ENCODE measurements around the gene FAM47E. TPM values are rescaled to one million over a fixed set of nuclear protein-coding genes. Genes with fewer than 3 reads are reported as not detected.

FAM47E gene
- total and polyA plus RNA-seq, 2 donors (not counting 1 experiment from before 2014, with no cell fraction given) = 0.15 to 1.3 TPM

DNA sequence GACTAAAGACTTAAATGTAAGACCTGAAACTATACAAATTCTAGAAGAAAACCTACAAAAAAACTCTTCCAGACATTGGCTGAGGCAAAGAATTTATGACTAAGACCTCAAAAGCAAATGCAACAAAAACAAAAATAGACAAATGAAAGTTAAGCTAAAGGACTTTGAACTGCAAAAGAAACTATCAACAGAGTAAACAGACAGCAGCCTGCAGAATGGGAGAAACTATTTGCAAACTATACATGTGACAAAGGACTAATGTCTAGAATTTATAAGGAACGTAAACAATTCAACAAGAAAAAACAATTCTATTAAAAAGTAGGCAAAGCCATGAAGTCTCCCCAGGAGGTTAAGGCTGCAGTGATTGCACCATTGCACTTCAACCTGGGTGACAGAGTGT is 9.1 kb downstream of the FAM47E start:
- Mint-ChIP-seq H3K4me3 (no peak overlapping the region), H3K27me3 (peaks cover 27% of the 10 kb centered on the region), H3K9me3 (ENCODE audit: insufficient read depth) (no peaks in the 10 kb centered on the region), H3K4me1 (no peaks in the 10 kb centered on the region), H3K27ac (no peak overlapping the region)
- Histone ChIP-seq H3K9me3 (ENCODE audit: control extremely low read depth in 1 of 3, control insufficient read depth in 2 of 3, insufficient read depth in 1 of 3, low read length in 2 of 3) (no peaks in the 10 kb centered on the region), H3K27ac (ENCODE audit: low read length in 2 of 2) (no peak overlapping the region), H3K4me1 (ENCODE audit: control insufficient read depth in 2 of 2, insufficient read depth in 2 of 2, low read length in 2 of 2) (no peaks in the 10 kb centered on the region), H3K9ac (ENCODE audit: low read length) (no peak overlapping the region), H3K4me3 (ENCODE audit: control extremely low read depth in 1 of 5, extremely low read depth in 1 of 5, insufficient read depth in 1 of 5, low read depth in 2 of 5, low read length in 4 of 5) (no peak overlapping the region), H3K79me2 (ENCODE audit: control insufficient read depth, insufficient read depth, low read length) (no peaks in the 10 kb centered on the region), H3K36me3 (replicated peaks in 1 of 2; ENCODE audit: control extremely low read depth in 1 of 2, control insufficient read depth in 1 of 2, extremely low read depth in 1 of 2, insufficient read depth in 2 of 2, low read length in 1 of 2) (no peaks in the 10 kb centered on the region), H3K27me3 (replicated peaks in 1 of 4; ENCODE audit: control extremely low read depth in 1 of 4, control insufficient read depth in 3 of 4, insufficient read depth in 4 of 4, low read length in 3 of 4) (peaks cover 0 to 8% (median 0%) of the 10 kb centered on the region in 4 experiments), H4K20me1 (ENCODE audit: control insufficient read depth, insufficient read depth, low read length, poor library complexity, severe bottlenecking) (no peaks in the 10 kb centered on the region), H2AFZ (ENCODE audit: insufficient read depth, low read depth, low read length, poor library complexity, severe bottlenecking) (no peak overlapping the region), H3K4me2 (replicated peaks; ENCODE audit: low read depth, low read length, poor library complexity, severe bottlenecking) (no peak overlapping the region)
- CTCF ChIA-PET = no interaction called here
- ATAC-seq (ENCODE audit: low read depth) (no peak), DNase-seq (no peak)
- POLR2A ChIA-PET = no interaction called here
- intact Hi-C loops (cut with micrococcal nuclease) = no loop called here
- TF ChIP-seq EZH2 (IDR thresholded peaks at IDR 0.05; ENCODE audit: borderline replicate concordance, insufficient read depth, low read depth, low read length, poor library complexity, severe bottlenecking) (no peak), CTCF (IDR thresholded peaks at IDR 0.05) (no peak)
- WGBS (ENCODE audit: insufficient coverage) = no CpG with 5 or more reads among the region's 1 CpG

DNA sequence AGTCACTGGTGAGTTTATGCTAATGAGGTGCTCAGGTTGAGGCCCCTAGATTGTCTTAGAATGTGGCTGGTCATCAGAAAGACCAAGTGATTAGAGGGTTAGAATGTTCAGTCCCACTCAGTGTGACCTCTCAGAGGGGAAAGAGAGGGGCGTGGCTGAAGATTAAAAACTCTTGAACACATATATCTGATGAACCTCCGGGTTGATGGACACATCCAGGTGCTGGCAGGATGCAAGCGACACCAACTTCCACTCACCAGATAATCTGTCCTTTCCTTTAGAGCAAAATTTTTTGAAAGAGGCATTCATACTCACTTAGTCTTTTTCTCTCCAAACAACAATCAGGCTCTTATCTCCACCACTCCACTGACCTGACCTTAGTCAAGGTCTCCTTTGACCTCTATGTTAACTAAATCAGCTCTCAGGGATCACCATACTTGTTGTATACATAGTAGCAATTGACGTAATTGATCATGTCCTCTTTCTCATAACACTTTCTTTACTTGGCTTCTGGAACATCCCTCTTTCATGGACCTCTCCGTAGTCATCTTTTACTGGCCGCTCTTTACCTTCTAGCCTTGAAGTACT is 14.2 kb downstream of the FAM47E start:
- no peak overlapping the region for H3K9ac ChIP-seq (ENCODE audit: low read length)
- H3K4me3 ChIP-seq (ENCODE audit: control extremely low read depth in 1 of 5, extremely low read depth in 1 of 5, insufficient read depth in 1 of 5, low read depth in 2 of 5, low read length in 4 of 5) = no peak overlapping the region
- H2AFZ ChIP-seq (ENCODE audit: insufficient read depth, low read depth, low read length, poor library complexity, severe bottlenecking) = no peak overlapping the region
- WGBS (ENCODE audit: insufficient coverage) = 72% methylated on average over 2 of the region's 6 CpGs
- POLR2A ChIA-PET = no interaction called here
- Mint-ChIP-seq H3K9me3 (ENCODE audit: insufficient read depth) (no peaks in the 10 kb centered on the region), H3K27me3 (peaks cover 14% of the 10 kb centered on the region), H3K4me3 (no peak overlapping the region), H3K4me1 (no peaks in the 10 kb centered on the region), H3K27ac (no peak overlapping the region)
- CTCF ChIA-PET = no interaction called here
- H3K9me3 ChIP-seq (ENCODE audit: control extremely low read depth in 1 of 3, control insufficient read depth in 2 of 3, insufficient read depth in 1 of 3, low read length in 2 of 3) = no peaks in the 10 kb centered on the region
- TF ChIP-seq CTCF (IDR thresholded peaks at IDR 0.05) = no peak
- TF ChIP-seq EZH2 (IDR thresholded peaks at IDR 0.05; ENCODE audit: borderline replicate concordance, insufficient read depth, low read depth, low read length, poor library complexity, severe bottlenecking) = no peak
- no peak overlapping the region for H3K27ac ChIP-seq (ENCODE audit: low read length in 2 of 2)
- no peaks in the 10 kb centered on the region for H4K20me1 ChIP-seq (ENCODE audit: control insufficient read depth, insufficient read depth, low read length, poor library complexity, severe bottlenecking)
- no peaks in the 10 kb centered on the region for H3K36me3 ChIP-seq (replicated peaks in 1 of 2; ENCODE audit: control extremely low read depth in 1 of 2, control insufficient read depth in 1 of 2, extremely low read depth in 1 of 2, insufficient read depth in 2 of 2, low read length in 1 of 2)
- H3K27me3 ChIP-seq (replicated peaks in 1 of 4; ENCODE audit: control extremely low read depth in 1 of 4, control insufficient read depth in 3 of 4, insufficient read depth in 4 of 4, low read length in 3 of 4) = peaks cover 0 to 3% (median 0%) of the 10 kb centered on the region in 4 experiments
- H3K4me2 ChIP-seq (replicated peaks; ENCODE audit: low read depth, low read length, poor library complexity, severe bottlenecking) = no peak overlapping the region
- intact Hi-C loops (cut with micrococcal nuclease) = no loop called here
- DNase-seq (no peak), ATAC-seq (ENCODE audit: low read depth) (no peak)
- no peaks in the 10 kb centered on the region for H3K4me1 ChIP-seq (ENCODE audit: control insufficient read depth in 2 of 2, insufficient read depth in 2 of 2, low read length in 2 of 2)
- H3K79me2 ChIP-seq (ENCODE audit: control insufficient read depth, insufficient read depth, low read length) = no peaks in the 10 kb centered on the region
